NCI-H526 treated with DMSO at 0.1 percent for 48 hours (cell line): ENCODE data around the gene RWDD1.
A peak's percentile ranks its signal among the peaks of the same experiment; 100 is the strongest.
"Not testable (repeated sequence)": the region's sequence is repeated elsewhere in the genome, so short reads cannot be mapped to it uniquely, and the experiment has no call there.

Experiments used
- DNase-seq: peaks from one replicate; lab custom pipeline; 2025; lab: John Stamatoyannopoulos, UW

RWDD1 gene

DNA sequence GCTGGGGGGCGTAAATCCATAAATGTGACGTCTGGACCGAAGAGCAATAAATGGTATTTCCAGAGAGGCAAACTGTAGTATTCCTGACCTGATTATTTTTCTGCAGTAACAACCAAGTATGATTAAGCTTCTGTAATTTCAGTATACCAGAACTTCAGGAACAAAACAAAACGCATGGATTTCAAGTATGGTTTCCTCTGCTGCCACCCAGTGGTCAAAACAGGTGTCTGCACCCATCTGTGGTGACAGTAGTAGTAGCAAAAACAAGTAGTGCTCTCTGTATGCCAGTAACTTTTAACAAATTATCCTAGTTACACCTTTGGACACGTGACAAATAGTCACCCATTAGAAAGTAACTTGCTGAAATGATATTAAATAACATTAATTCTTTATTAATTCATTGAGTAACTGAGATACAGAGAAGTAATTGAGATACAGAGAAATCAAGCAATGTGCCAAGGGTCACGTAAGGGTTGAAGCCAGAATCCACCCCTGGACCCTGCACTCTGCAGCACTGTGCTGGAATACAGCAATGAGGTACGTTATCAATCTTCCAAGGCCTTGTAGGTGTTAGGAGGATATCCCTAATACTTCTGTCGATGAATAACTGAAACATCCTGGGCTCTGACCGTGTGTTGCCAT, 9.8 kb upstream of the RWDD1 start:
- peak; percentile 33 for DNase-seq

DNA sequence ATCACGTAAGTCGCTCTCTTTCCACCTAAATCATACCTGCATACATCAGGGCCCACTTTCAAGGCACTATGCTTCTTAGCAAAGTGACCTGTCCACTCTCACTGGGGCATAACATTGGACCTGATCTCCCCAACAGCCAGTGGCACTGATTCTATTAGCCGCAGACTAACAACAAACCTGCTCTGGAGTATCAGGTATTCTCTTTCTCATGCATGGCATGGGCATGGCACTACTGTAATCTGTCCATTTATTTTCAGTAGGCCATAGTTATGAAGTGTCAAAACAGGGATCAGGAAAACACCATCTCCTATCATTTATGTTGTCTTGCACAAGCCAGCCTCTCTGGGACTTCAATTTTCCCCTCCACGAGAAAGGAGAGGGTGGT, 9.3 kb upstream of the RWDD1 start:
- DNase-seq: no peak

DNA sequence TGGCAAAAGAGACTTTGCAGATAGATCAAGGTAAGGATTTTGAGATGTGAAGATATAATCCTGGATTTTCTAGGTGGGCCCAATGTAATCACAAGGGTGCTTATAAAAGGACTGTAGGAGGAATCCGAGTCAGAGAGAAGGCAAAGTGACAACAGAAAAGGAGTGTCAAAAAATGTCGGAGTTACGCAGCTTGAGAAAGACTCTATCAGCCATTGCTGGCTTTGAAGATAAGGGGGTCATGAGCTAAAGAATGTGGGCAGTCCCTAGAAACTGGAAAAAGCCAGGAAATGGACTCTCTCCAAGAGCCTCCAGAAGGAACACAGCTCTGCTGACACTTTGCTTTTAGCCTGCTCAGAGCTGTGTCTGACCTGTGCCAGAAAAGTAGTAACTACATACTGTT, 8.7 kb upstream of the RWDD1 start:
- DNase-seq: no peak

DNA sequence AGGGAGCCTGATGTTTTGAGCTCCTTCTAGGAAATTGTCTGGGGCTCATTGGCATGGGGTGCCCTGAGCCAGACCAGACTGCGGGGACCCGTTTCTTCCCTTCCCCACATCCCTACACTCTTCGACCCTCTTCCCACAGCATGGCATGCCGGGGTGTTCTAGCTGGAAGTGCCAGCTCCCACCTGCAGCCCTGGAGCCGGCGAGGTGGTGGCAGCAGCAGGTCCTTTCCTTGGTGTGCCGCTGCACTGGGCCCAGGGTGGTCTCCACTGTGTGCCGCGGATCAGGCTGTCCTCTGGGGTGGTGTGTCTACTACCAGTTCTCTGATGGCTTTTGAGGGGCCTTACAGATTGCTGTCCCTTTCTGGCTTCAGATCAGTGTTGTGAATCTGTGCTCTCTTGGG, 7.5 kb upstream of the RWDD1 start:
- DNase-seq: no peak

DNA sequence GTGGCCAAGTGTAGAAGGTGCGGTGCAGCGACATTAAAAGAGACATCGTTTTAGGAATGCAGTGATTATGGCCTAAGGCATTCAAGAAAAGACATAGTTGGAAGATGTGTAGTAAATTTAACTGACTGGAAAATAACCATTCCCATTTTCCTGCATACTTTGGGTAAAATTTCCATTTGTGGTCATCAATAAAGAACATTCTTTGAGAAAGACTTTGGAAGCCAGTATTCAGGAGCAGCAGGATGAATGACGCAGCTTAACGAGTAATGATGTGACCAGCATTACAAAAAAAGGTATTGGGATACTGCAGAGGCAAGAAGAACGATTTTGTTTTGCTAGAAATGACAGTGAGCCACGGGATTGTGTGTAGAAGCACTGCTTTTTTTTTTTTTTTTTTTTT, 7.0 kb upstream of the RWDD1 start:
- no peak for DNase-seq

DNA sequence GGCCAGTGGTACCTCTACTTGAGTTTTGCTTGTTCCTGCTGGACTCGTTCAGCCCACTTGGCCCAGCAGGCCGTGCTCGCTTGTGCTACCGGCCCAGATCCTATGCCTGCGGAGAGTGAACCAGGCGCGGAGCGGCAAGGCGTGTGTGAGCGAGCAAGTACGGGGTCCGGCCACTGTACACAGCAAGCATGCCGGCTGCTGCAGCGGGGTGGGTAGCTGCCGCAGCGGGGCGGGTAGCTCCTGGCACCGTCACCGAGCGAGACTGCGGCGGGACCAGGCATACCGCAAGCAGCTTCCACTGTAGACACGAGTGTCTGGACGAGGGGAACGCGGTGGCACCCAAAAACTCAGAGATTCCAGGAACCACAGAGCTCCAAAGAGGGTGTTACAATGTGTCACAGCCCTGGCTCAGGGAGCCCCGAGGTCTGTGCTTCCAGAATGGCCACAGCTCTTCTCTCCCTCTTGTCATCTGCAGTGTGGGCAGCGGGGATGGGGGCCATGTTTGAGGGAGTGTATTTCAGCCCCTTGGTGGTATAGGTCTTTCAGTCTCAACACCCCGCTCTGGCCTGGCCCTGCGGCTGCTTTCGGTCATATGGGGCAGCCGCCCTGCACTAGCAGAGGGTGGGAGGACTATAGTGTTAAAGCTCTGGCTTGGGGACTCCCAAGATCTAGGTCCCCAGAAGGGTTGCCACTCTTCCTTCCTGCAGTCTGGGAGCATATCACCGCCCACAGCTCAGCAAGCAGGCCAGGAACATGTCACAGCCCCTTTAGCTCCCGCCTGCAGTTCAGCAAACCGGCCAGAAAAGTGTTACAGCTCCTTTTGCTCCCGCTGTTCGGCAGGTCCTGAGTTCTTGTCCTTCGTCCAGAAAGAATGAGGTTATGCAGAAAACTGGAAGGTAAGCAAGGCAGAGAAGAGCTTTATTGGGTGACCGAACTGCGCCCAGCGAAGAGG, 6.1 kb upstream of the RWDD1 start:
- no peak for DNase-seq

DNA sequence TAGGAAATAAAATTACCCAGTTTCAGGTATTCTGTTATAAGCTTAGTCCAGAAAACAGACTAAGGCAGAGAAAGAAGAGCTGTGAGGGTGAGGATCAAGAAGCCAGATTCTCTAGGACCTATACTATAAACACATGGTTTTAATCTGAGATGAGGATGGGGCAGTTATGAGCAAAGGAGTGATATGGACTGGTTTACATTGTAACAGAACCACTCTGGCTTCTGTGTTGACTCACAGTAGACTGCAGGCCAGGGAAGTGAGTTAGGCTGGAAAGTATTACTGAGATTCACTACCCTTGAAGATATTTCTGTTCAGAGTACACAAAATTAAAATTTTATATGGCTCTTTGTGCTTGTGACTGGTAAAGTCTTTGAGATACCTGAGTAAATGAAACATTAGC, 3.2 kb upstream of the RWDD1 start:
- DNase-seq: no peak

DNA sequence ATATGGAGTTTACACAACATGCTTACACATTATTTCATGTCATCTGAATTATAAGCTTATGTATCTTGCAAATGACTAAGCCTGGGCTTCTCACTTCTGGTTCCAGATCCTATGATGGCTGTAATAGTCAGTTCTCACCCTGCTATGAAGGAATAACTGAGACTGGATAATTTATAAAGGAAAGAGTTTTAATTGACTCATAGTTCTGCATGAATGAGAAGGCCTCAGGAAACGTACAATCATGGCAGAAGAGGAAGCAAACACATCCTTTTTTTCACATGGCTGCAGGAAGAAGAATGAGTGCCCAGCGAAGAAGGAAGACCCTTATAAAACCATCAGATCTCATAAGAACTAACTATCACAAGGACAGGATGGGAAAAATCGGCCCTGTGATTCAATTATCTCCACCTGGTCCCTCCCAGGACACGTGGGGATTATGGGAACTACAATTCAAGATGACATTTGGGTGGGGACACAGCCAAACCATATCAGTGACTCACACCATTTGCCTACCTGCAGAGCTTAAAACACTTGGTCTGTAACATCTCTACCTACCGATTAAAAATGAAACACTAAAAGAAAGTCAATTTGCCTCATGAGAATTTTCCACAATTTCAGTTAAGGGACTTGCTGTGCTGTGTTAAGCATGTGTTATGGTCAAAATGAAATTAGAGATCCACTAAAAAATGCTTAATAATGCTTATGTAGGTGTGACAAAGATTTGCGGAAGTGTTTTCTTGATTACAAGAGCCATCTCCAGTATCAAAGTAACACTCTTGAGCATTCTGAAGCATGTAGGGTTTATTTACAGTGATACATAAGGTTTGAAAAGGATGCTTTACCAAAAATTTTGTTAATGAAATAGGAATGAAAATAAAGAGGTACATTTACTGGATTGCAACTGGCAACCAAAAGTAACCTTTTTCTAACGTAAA, 2.2 kb upstream of the RWDD1 start:
- DNase-seq: no peak

DNA sequence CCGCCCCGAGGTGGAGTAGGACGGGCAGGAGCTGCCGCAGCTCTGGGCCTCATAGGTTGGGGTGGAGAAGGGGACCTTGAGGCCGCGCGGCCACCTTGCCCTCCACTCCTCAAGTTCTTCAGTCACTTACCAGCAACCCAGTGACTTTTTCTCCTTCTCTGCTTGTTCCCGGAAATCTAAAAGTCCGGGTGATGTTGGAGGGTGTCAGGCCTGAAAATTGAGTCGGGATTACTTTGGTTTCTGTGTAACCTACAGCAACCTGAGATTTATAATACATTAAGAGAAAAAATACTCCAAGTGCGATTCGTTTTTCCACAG, 338 bp downstream of the RWDD1 start:
- no peak for DNase-seq

DNA sequence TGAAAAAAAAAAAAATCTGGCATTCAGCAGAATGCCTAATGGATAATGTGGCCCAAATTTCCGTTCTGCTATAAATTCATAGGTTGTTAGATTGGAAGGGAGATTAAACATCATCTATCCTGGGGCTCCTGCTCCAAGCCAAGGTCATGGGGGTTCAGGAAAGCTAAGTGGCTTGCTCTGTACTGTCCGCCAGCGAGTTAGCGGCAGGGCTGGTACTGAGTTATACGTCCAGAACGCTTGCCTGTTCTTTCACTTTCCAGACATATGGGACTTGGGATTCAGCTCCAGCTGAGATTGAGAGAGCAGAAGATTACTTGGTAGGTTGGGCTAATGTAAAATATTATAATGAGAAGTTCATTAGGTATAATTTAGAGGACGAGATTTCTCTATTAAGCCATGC, 858 bp downstream of the RWDD1 start:
- DNase-seq: peak; percentile 9

DNA sequence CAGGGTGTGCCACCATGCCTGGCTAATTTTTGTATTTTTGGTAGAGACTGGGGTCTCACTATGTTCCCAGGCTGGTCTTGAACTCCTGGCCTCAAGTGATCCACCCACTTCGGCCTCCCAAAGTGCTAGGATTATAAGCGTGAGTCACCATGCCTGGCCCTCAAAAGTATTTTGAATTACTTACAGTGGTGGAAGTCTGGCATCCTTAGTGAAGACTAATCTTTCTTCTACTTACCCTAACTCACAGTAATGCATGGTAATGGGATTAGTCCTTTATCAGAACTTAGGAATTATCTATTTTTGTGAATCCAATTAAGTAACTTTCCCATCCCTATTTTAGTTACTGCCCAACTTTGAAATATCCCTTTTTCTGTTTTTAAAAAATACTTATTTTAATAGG, 3.9 kb downstream of the RWDD1 start:
- no peak for DNase-seq

DNA sequence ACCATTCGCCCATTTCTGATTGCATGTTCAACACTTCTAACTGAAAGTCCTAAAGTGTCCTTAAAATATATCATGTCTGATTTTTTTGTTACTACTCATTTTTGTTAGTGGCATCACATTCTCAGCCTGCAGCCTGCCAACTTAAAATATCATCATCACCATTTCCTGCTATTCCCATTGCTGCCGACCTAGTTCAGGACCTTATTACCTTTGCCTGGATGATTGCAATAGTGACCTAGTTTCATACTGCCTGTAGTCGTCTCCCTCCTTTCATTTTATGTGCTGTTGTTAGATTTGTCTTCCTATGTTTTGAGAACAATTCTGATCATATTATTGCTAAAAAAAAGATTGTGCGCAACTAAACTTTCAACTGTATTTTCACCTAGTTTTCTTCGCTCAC, 6.2 kb downstream of the RWDD1 start:
- no peak for DNase-seq

DNA sequence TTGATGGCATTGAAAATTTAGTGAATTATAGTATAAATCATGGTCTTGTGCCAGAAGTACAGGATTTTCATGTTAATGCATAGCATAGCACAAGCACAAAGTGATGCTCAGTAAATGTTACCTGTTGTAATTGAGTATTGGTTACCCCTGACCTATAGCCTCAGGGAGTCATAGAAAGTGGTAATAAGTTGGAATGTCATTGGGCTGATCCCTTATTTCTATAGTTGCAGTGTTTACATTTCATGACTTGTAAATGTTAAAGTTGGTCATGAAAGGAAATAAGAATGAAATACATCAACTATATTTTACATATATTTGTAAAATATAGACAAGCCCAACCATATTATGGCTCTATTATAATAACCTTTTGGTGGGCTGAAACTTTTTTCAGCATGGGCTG, 7.0 kb downstream of the RWDD1 start:
- DNase-seq: no peak

DNA sequence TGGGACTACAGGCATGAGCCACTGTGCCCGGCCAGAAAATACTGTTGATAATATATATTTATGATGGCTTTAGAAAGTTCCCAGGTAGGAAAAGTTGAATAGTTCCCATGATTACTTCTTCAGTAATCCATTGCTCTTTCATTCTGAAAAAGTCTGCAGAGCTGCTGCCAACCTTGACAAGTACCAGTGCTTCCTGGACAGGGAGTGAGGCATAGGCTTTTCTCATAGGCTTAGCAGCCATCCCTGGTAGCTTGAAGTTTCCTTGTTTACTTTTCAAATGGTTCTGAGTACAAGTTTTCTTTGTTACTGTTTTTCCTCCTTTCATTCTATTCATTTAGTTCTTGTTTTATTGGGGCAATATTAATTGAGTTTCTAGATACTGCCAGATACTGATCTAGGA, 7.8 kb downstream of the RWDD1 start:
- no peak for DNase-seq

DNA sequence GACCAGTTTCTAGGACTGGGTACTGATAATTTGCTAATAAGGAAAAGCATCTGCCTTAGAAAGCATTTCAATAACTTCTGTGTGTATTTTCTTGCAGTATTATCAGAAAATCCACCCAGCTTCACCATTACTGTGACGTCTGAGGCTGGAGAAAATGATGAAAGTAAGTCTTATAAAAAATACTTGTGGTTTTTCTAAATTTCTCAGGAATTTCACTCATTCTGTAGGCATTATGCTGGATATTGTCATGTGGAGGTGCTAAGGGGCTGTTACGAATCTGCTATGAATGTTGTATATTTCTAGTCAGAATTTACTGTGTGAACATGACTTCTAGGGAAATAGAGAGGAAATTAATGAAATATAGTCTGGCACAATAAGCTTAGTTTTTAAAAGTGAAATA, 8.9 kb downstream of the RWDD1 start:
- DNase-seq: no peak

DNA sequence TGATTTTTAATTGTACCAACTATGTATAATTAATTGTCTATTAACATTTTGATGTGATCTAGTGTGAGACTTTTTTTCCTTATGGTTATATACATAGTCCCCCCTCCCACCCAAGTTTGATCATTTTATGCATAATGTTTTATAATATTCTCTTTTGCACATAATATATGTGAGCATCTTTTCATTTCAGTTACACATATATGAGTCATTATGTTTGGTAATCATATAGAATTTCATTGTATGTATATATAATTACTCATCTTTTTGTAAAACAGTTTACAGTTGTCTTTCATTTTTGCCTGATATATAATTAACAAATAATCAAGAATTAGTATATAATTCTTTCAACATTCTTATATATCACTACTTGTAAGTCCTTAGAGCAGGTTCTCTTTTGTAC, 15.0 kb downstream of the RWDD1 start:
- DNase-seq: no peak

DNA sequence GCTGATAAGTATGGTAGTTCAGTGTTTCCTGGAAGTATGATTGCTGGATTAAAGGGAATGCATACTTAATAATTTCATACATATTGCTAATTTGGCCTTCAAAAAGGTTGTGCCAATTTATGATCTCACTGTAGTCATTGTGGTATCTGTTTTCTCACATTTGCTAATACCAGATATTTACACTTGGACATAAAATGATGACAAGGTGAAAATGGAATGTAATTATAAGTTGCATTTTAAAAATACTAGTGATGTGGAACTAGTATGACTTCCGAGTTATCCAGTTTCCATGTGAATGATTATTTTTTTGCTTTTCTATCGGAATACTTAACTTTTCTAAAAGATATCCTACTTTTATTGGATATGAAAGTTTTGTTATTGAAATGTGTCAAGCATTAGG, 15.4 kb downstream of the RWDD1 start:
- no peak for DNase-seq

DNA sequence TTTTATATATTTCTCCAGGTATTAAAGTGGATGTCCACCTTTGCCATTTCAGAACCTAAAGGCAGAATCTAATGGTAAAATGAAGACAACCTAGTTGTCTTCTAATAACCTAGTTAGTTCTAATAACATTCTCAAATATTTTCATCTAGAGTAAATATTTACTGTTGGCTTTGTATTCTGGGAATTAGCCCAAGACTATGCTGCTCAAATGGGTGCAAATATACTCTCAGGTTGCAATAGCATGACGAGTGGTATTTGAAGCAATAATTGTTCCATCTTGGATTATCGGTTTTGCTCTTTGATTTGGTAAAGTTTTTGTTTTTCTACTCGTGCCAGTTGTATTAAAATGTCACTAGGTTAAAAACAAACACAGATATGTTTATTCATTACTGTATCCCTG, 23.9 kb downstream of the RWDD1 start:
- no peak for DNase-seq

DNA sequence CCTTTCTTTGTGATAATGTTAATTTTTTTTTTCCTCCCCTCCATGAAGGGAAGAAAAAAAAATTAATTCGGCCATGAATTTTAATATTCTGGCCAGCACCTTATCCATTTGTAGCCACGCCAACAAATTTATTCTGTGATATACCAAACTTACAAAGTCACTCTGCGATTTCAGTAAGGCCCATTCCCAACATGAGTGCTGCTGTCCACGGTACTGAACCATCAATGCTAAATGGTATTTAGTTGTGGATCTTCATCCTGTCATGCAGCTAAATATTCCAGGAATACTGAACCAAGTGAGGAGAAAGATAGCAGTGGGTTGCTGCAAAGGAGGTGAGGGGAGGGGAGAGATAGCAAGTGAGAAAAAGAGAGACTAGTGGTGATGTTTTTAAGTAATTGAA, 25.5 kb downstream of the RWDD1 start:
- no peak for DNase-seq

DNA sequence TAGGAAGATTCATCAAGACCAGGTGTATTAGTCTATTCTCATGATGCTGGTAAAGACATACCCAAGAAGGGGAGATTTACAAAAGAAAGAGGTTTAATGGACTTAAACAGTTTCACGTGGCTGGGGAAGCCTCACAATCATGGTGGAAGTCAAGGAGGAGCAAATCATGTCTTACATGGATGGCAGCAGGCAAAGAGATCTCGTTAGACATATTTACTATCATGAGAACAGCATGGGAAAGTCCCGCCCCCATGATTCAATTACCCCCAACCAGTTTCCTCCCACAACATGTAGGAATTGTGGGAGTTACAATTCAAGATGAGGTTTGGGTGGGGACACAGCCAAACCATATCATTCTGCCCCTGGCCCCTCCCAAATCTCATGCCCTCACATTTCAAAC, 32.6 kb downstream of the RWDD1 start:
- DNase-seq: not testable (repeated sequence)

DNA sequence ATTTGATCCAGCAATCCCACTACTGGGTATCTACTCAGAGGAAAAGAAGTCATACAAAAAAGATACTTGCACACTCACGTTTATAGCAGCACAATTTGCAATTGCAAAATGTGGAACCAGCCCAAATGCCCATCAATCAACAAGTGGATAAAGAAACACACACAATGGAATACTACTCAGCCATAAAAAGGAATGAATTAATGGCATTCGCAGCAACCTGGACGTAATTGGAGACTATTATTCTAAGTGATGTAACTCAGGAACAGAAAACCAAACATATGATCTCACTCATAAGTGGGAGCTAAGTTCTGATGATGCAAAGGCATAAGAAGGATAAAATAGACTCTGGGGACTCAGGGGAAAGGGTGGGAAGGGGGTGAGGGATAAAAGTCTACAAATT, 33.6 kb downstream of the RWDD1 start:
- not testable (repeated sequence) for DNase-seq

DNA sequence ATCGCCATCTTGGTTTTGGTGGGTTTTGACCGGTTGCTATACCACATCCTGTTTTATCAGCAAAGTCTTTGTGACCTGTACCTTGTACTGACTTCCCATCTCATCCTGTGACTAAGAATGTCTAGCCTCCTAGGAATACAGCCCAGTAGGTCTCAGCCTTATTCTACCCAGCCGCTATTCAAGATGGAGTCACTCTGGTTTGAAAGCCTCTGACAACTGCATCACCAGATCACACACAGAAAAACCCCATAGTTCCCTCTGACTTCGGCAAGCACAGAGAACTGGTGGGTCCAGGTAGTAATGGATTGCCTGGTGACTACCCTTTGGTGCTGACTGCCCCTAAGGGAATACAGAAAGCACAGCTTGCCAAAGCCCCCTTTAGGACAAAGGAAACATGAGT, 34.6 kb downstream of the RWDD1 start:
- DNase-seq: no peak

DNA sequence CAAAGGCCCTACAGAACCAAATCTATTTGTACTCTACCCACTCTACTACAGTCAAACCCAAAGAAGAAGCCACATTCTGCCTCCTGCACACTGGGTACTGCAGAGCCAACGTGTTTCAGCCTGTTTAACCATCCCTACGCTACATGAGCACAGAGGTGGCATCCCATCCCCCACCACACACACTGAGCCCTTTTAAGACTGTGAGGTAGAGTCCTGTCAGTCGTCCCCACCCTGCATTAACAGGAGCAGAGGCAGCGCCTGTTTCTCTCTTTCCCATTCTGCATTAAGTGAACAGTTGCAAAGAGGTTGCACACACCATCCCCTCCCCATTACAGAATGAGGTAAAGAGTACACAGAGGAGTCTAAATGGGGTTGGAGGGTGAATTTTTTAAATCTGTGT, 39.8 kb downstream of the RWDD1 start:
- DNase-seq: no peak
